HepG2 (cell line): ENCODE data around the gene TBC1D10B. TPM values are rescaled to one million over a fixed set of nuclear protein-coding genes. Genes with fewer than 3 reads are reported as not detected.
A peak's percentile ranks its signal among the peaks of the same experiment; 100 is the strongest.

Experiments
- AGO2 ChIP-seq: fragments of 200-400 bp; formaldehyde crosslinking; optimal IDR thresholded peaks from 2 replicates; pipeline ENCODE3; 2017; ENCODE audit warnings: mild to moderate bottlenecking, low read depth, low read length, moderate library complexity
- CBX5 ChIP-seq: sonication (generic); formaldehyde crosslinking; IDR thresholded peaks from 2 replicates; pipeline ENCODE4 v1.4.0; 2020; ENCODE audit warnings: missing genetic modification reagents, borderline replicate concordance
- ELF1 ChIP-seq: sonication (generic); formaldehyde crosslinking; IDR thresholded peaks from 2 replicates; pipeline ENCODE4 v1.4.0; 2020; ENCODE audit warnings: missing genetic modification reagents
- HNRNPLL ChIP-seq: fragments of 200-400 bp; formaldehyde crosslinking; IDR thresholded peaks from 2 replicates; pipeline ENCODE4 v1.6.1; 2017; ENCODE audit warnings: mild to moderate bottlenecking, low read depth, low read length; ENCODE audit not compliant: poor library complexity, severe bottlenecking
- JARID2 ChIP-seq: sonication (generic); formaldehyde crosslinking; IDR thresholded peaks from 2 replicates; pipeline ENCODE4 v1.8.1; 2023; ENCODE audit warnings: missing genetic modification reagents, inconsistent platforms; ENCODE audit not compliant: insufficient replicate concordance
- NFRKB ChIP-seq: fragments of 450-650 bp; IDR thresholded peaks from 2 replicates; pipeline ENCODE4 v1.6.1; 2017
- PAX8 ChIP-seq: sonication (generic); formaldehyde crosslinking; IDR thresholded peaks from 2 replicates; pipeline ENCODE4 v1.8.0; 2022; ENCODE audit warnings: mild to moderate bottlenecking, missing genetic modification reagents, borderline replicate concordance
- PHB2 ChIP-seq: fragments of 450-650 bp; IDR thresholded peaks from 2 replicates; pipeline ENCODE4 v1.6.1; 2018; ENCODE audit not compliant: partially characterized antibody
- PITX1 ChIP-seq: sonication (generic); formaldehyde crosslinking; IDR thresholded peaks from 2 replicates; pipeline ENCODE4 v1.5.1; 2020; ENCODE audit warnings: mild to moderate bottlenecking, missing genetic modification reagents
- POLR2AphosphoS5 ChIP-seq: IDR thresholded peaks from 2 replicates; pipeline ENCODE4 v1.6.1; 2012; ENCODE audit warnings: low read depth, low read length
- REL ChIP-seq: sonication (generic); formaldehyde crosslinking; conservative IDR thresholded peaks from 2 replicates; pipeline ENCODE4 v1.8.0; 2022; ENCODE audit warnings: mild to moderate bottlenecking, missing genetic modification reagents, moderate library complexity
- SNRNP70 ChIP-seq: fragments of 200-400 bp; formaldehyde crosslinking; IDR thresholded peaks from 2 replicates; pipeline ENCODE4 v1.6.1; 2017; ENCODE audit warnings: mild to moderate bottlenecking, low read depth, low read length, moderate library complexity
- SP1 ChIP-seq, 2 experiments: fragments of 450-650 bp in 1 of 2; sonication (generic) in 1 of 2; formaldehyde crosslinking in 1 of 2; IDR thresholded peaks; 2 replicates each; pipeline versions ENCODE4 v1.4.0 to v1.6.1; 2016 to 2020; ENCODE audit warnings: missing genetic modification reagents in 1 of 2
- TBP ChIP-seq: sonication (generic); formaldehyde crosslinking; IDR thresholded peaks from 2 replicates; pipeline ENCODE4 v1.5.0; 2020; ENCODE audit warnings: missing genetic modification reagents
- ZFP62 ChIP-seq: sonication (generic); formaldehyde crosslinking; IDR thresholded peaks from 2 replicates; pipeline ENCODE4 v1.4.0; 2020; ENCODE audit warnings: missing genetic modification reagents
- ZNF232 ChIP-seq: sonication (generic); formaldehyde crosslinking; IDR thresholded peaks from 2 replicates; pipeline ENCODE4 v1.4.0; 2020; ENCODE audit warnings: missing genetic modification reagents, borderline replicate concordance
- ZNF549 ChIP-seq: sonication (generic); formaldehyde crosslinking; IDR thresholded peaks from 2 replicates; pipeline ENCODE4 v1.5.0; 2020; ENCODE audit warnings: missing genetic modification reagents
- ZNF556 ChIP-seq: sonication (generic); formaldehyde crosslinking; IDR thresholded peaks from 2 replicates; pipeline ENCODE4 v1.4.0; 2020; ENCODE audit warnings: mild to moderate bottlenecking, missing genetic modification reagents, borderline replicate concordance
- ZNF607 ChIP-seq: sonication (generic); formaldehyde crosslinking; IDR thresholded peaks from 2 replicates; pipeline ENCODE4 v1.5.1; 2020; ENCODE audit warnings: missing genetic modification reagents, mild to moderate bottlenecking, borderline replicate concordance
- ZNF619 ChIP-seq: sonication (generic); formaldehyde crosslinking; IDR thresholded peaks from 2 replicates; pipeline ENCODE4 v1.4.0; 2020; ENCODE audit warnings: mild to moderate bottlenecking, missing genetic modification reagents
- ZNF629 ChIP-seq: sonication (generic); formaldehyde crosslinking; conservative IDR thresholded peaks from 2 replicates; pipeline ENCODE4 v1.5.0; 2020; ENCODE audit warnings: missing genetic modification reagents
- ZNF761 ChIP-seq: sonication (generic); formaldehyde crosslinking; conservative IDR thresholded peaks from 2 replicates; pipeline ENCODE4 v1.4.0; 2020; ENCODE audit warnings: mild to moderate bottlenecking, missing genetic modification reagents
- ZNF773 ChIP-seq: sonication (generic); formaldehyde crosslinking; IDR thresholded peaks from 2 replicates; pipeline ENCODE4 v1.4.0; 2020; ENCODE audit warnings: missing genetic modification reagents, borderline replicate concordance
- ZNF780A ChIP-seq: sonication (generic); formaldehyde crosslinking; IDR thresholded peaks from 2 replicates; pipeline ENCODE4 v1.8.0; 2022; ENCODE audit warnings: mild to moderate bottlenecking, missing genetic modification reagents, moderate library complexity
- ZNF878 ChIP-seq: sonication (generic); formaldehyde crosslinking; IDR thresholded peaks from 2 replicates; pipeline ENCODE4 v1.8.1; 2023; ENCODE audit warnings: mild to moderate bottlenecking, missing genetic modification reagents, moderate library complexity
- polyA plus RNA-seq, 8 experiments: library from polyadenylated mRNA; depleted of rRNA in 3 of 8; stranded (reverse) in 7 of 8; unstranded in 1 of 8; fragments of >200 nt; fragmentation: Illumina TruSeq in 4 of 8; extraction: Trizol in 4 of 8; gene quantifications; 2 replicates each; pipeline versions ENCODE4 v1.2.1 to v1.2.3, GENCODE V29; 2011 to 2016; ENCODE audit warnings: low read depth in 4 of 8, missing spikeins in 1 of 8, mixed read lengths in 1 of 8; ENCODE audit not compliant: insufficient read depth in 1 of 8
- total RNA-seq, 5 experiments: library from RNA; depleted of rRNA; stranded (reverse); fragments of >200 nt; fragmentation: Illumina TruSeq; extraction: Trizol; gene quantifications; 2 replicates each; pipeline ENCODE4 v1.2.3, GENCODE V29; 2016; ENCODE audit warnings: low read depth in 1 of 5
- TF ChIP-seq, protein P1 (sequence below): IDR thresholded peaks from 2 replicates; pipeline ENCODE4 v1.6.1; 2012; ENCODE audit warnings: low read length, improper control_type of control experiment
- TF ChIP-seq, protein P2 (sequence below): sonication (generic); formaldehyde crosslinking; IDR thresholded peaks from 2 replicates; pipeline ENCODE4 v1.8.0; 2022; ENCODE audit warnings: mild to moderate bottlenecking, missing genetic modification reagents; ENCODE audit not compliant: insufficient replicate concordance

Gene TBC1D10B
- total and polyA plus RNA-seq, 2 of the 13 experiments (the other 11 are each of a cell fraction or from before 2014, with no cell fraction given): 15.7 to 24.8 TPM

DNA sequence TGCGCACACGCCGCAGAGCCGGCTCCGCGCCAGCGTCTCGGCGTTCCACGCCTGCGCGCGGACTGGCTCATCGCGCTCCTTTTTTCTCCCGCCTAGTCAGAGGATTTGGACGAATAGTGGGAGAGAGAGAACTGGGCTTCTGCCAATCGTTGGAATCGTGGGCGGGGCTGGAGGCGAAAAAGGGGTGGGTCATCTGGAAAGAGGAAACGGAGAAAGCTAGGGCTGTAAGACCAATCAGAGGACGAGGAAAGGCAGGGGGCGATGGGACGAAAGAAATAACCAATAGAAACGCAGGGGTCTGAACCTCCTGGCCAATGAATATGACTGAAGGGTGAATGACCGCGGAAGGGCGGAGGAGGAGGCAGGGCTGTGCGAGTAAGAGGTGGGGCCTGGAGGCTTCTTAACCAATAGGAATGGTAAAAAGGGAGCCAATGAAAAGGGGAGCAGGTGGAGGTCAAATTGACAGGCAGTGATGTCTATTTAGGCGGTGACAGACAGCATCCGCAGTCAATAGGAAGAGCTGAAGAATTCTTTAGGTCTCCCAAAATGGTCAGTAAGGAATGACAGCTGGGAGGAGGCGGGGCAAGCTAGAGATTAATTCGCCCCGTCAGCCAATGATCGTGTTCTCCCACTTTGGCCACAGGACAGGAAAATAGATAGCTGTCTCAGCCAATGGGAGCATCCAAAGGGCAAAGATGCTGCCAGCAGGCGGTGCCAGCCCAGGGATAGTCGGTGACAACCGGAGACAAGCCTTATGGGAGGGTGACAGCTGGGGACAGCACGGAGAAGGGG, at the start of gene TBC1D10B (continued):
- TF ChIP-seq ZNF761 (CRISPR knock-in tag) (no peak), JARID2 (no peak), ZNF619 (CRISPR knock-in tag) (no peak), ZNF773 (CRISPR knock-in tag) (no peak), ZNF232 (CRISPR knock-in tag) (no peak), REL (CRISPR knock-in tag) (no peak), PAX8 (CRISPR knock-in tag) (no peak), PITX1 (CRISPR knock-in tag) (no peak; the same call in 1 of the 2 replicates), ZFP62 (CRISPR knock-in tag) (no peak), AGO2 (no peak), ZNF878 (no peak), NFRKB (no peak), CBX5 (CRISPR knock-in tag) (no peak; the same call in 1 of the 2 replicates), ZNF556 (CRISPR knock-in tag) (no peak; the same call in 1 of the 2 replicates), SP1 (IDR thresholded peaks at IDR 0.05) (peak; percentile 94), SP1 (CRISPR knock-in tag; IDR thresholded peaks at IDR 0.05) (peak; percentile 93), SNRNP70 (no peak), ZNF780A (CRISPR knock-in tag) (no peak), PHB2 (no peak), HNRNPLL (peak; percentile 73), TBP (CRISPR knock-in tag) (no peak), ELF1 (CRISPR knock-in tag) (peak; percentile 76), ZNF629 (no peak), ZNF607 (CRISPR knock-in tag) (no peak), POLR2AphosphoS5 (peak; percentile 47), ZNF549 (no peak)
- TF ChIP-seq, protein P1, sequence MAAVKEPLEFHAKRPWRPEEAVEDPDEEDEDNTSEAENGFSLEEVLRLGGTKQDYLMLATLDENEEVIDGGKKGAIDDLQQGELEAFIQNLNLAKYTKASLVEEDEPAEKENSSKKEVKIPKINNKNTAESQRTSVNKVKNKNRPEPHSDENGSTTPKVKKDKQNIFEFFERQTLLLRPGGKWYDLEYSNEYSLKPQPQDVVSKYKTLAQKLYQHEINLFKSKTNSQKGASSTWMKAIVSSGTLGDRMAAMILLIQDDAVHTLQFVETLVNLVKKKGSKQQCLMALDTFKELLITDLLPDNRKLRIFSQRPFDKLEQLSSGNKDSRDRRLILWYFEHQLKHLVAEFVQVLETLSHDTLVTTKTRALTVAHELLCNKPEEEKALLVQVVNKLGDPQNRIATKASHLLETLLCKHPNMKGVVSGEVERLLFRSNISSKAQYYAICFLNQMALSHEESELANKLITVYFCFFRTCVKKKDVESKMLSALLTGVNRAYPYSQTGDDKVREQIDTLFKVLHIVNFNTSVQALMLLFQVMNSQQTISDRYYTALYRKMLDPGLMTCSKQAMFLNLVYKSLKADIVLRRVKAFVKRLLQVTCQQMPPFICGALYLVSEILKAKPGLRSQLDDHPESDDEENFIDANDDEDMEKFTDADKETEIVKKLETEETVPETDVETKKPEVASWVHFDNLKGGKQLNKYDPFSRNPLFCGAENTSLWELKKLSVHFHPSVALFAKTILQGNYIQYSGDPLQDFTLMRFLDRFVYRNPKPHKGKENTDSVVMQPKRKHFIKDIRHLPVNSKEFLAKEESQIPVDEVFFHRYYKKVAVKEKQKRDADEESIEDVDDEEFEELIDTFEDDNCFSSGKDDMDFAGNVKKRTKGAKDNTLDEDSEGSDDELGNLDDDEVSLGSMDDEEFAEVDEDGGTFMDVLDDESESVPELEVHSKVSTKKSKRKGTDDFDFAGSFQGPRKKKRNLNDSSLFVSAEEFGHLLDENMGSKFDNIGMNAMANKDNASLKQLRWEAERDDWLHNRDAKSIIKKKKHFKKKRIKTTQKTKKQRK: peak; percentile 91
- TF ChIP-seq, protein P2, sequence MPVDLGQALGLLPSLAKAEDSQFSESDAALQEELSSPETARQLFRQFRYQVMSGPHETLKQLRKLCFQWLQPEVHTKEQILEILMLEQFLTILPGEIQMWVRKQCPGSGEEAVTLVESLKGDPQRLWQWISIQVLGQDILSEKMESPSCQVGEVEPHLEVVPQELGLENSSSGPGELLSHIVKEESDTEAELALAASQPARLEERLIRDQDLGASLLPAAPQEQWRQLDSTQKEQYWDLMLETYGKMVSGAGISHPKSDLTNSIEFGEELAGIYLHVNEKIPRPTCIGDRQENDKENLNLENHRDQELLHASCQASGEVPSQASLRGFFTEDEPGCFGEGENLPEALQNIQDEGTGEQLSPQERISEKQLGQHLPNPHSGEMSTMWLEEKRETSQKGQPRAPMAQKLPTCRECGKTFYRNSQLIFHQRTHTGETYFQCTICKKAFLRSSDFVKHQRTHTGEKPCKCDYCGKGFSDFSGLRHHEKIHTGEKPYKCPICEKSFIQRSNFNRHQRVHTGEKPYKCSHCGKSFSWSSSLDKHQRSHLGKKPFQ (CRISPR knock-in tag): no peak
